ENCODE results near the gene ZNF564. TPM values are rescaled to one million over a fixed set of nuclear protein-coding genes. Genes with fewer than 3 reads are reported as not detected.

Gene ZNF564
- polyA plus RNA-seq, 3 donors, result 1.0 to 8.4 (median 8.4) TPM

- Histone ChIP-seq H3K36me3 (replicated peaks in 1 of 2; ENCODE audit: control insufficient read depth in 1 of 2, insufficient read depth in 2 of 2, low read length in 2 of 2) (peaks cover 0 to 68% of the 10 kb centered on the region in 2 donors), H3K4me1 (ENCODE audit: control insufficient read depth in 1 of 2, insufficient read depth in 2 of 2, low read length in 2 of 2) (peaks cover 9 to 22% of the 10 kb centered on the region in 2 donors), H3K27ac (ENCODE audit: low read depth in 1 of 2, low read length in 2 of 2) (no peak overlapping the region), H3K9me3 (replicated peaks in 1 of 2; ENCODE audit: control insufficient read depth in 1 of 2, insufficient read depth in 1 of 2, low read length in 2 of 2) (peaks cover 47 to 59% of the 10 kb centered on the region in 2 donors), H3K4me2 (replicated peaks; ENCODE audit: extremely low read depth, low read length, poor library complexity, severe bottlenecking) (no peak overlapping the region), H3K4me3 (replicated peaks in 1 of 3; ENCODE audit: low read depth in 2 of 3, low read length in 3 of 3) (no peak overlapping the region), H3K79me2 (ENCODE audit: insufficient read depth, low read length) (peaks cover 92% of the 10 kb centered on the region), H3K27me3 (ENCODE audit: control insufficient read depth in 2 of 2, insufficient read depth in 2 of 2, low read length in 2 of 2) (no peaks in the 10 kb centered on the region), H4K20me1 (ENCODE audit: insufficient read depth, low read length) (peaks cover 15% of the 10 kb centered on the region), H2AFZ (ENCODE audit: insufficient read depth, low read depth, low read length, poor library complexity, severe bottlenecking) (no peak overlapping the region), H3K9ac (ENCODE audit: insufficient read depth, low read length, poor library complexity, severe bottlenecking) (no peak overlapping the region)
- Mint-ChIP-seq H3K36me3 (peaks cover 42 to 65% of the 10 kb centered on the region in 2 donors), H3K9me3 (peaks cover 36 to 64% (median 50%) of the 10 kb centered on the region in 7 donors), H3K27ac (peak overlapping the region in 1 of 7 donors; percentile 44), H3K4me3 (no peak overlapping the region), H3K27me3 (ENCODE audit: low read depth in 3 of 3) (peaks cover 0 to 5% (median 0%) of the 10 kb centered on the region in 3 donors), H3K4me1 (peaks cover 31% of the 10 kb centered on the region)
- no peak for DNase-seq
- intact Hi-C loops (cut with micrococcal nuclease), result no loop called here
- TF ChIP-seq, protein P1, sequence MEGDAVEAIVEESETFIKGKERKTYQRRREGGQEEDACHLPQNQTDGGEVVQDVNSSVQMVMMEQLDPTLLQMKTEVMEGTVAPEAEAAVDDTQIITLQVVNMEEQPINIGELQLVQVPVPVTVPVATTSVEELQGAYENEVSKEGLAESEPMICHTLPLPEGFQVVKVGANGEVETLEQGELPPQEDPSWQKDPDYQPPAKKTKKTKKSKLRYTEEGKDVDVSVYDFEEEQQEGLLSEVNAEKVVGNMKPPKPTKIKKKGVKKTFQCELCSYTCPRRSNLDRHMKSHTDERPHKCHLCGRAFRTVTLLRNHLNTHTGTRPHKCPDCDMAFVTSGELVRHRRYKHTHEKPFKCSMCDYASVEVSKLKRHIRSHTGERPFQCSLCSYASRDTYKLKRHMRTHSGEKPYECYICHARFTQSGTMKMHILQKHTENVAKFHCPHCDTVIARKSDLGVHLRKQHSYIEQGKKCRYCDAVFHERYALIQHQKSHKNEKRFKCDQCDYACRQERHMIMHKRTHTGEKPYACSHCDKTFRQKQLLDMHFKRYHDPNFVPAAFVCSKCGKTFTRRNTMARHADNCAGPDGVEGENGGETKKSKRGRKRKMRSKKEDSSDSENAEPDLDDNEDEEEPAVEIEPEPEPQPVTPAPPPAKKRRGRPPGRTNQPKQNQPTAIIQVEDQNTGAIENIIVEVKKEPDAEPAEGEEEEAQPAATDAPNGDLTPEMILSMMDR (IDR thresholded peaks at IDR 0.05), result no peak
- no CpG with 5 or more reads among the region's 2 CpGs for WGBS (ENCODE audit: insufficient coverage)
Measured at GRCh38 chr19:12546903-12547302, 4.4 kb downstream of the ZNF564 start.

DNA sequence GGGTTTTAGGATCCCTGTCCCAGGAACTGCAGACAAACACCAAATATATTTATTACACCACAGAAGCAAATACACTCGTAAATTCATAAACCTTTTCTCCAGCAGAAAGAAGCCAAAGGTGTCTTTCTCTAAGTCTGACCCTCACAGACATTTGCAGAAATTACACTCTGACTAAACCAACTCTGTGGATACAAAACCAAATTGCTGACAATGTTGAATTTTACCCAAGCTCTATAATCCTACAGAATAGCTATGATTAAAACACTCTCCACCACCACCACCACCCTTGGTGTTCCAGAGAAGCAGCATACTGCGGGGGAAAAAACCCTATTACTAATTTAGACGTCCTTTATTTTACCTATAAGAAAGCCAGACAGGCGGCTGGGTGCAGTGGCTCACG is 5.2 kb downstream of the ZNF564 start:
- peaks cover 36 to 72% (median 58%) of the 10 kb centered on the region in 7 donors for H3K9me3 Mint-ChIP-seq
- TF ChIP-seq, protein P1 (IDR thresholded peaks at IDR 0.05), result no peak
- peaks cover 9 to 22% of the 10 kb centered on the region in 2 donors for H3K4me1 ChIP-seq (ENCODE audit: control insufficient read depth in 1 of 2, insufficient read depth in 2 of 2, low read length in 2 of 2)
- H3K9ac ChIP-seq (ENCODE audit: insufficient read depth, low read length, poor library complexity, severe bottlenecking), result no peak overlapping the region
- no peaks in the 10 kb centered on the region for H3K27me3 ChIP-seq (ENCODE audit: control insufficient read depth in 2 of 2, insufficient read depth in 2 of 2, low read length in 2 of 2)
- H3K4me1 Mint-ChIP-seq, result peaks cover 31% of the 10 kb centered on the region
- WGBS (ENCODE audit: insufficient coverage), result 98% methylated on average over 5 of the region's 5 CpGs
- no peak overlapping the region for H3K4me2 ChIP-seq (replicated peaks; ENCODE audit: extremely low read depth, low read length, poor library complexity, severe bottlenecking)
- H3K36me3 ChIP-seq (replicated peaks in 1 of 2; ENCODE audit: control insufficient read depth in 1 of 2, insufficient read depth in 2 of 2, low read length in 2 of 2), result peaks cover 3 to 76% of the 10 kb centered on the region in 2 donors
- no peak overlapping the region for H3K27ac Mint-ChIP-seq
- H3K4me3 Mint-ChIP-seq, result no peak overlapping the region
- H3K9me3 ChIP-seq (replicated peaks in 1 of 2; ENCODE audit: control insufficient read depth in 1 of 2, insufficient read depth in 1 of 2, low read length in 2 of 2), result peaks cover 54 to 67% of the 10 kb centered on the region in 2 donors
- DNase-seq, result no peak
- no peak overlapping the region for H3K27ac ChIP-seq (ENCODE audit: low read depth in 1 of 2, low read length in 2 of 2)
- H2AFZ ChIP-seq (ENCODE audit: insufficient read depth, low read depth, low read length, poor library complexity, severe bottlenecking), result no peak overlapping the region
- peaks cover 98% of the 10 kb centered on the region for H3K79me2 ChIP-seq (ENCODE audit: insufficient read depth, low read length)
- H3K36me3 Mint-ChIP-seq, result peaks cover 44 to 71% of the 10 kb centered on the region in 2 donors
- H4K20me1 ChIP-seq (ENCODE audit: insufficient read depth, low read length), result peaks cover 15% of the 10 kb centered on the region
- peaks cover 0 to 5% (median 0%) of the 10 kb centered on the region in 3 donors for H3K27me3 Mint-ChIP-seq (ENCODE audit: low read depth in 3 of 3)
- intact Hi-C loops (cut with micrococcal nuclease), result no loop called here
- H3K4me3 ChIP-seq (replicated peaks in 1 of 3; ENCODE audit: low read depth in 2 of 3, low read length in 3 of 3), result no peak overlapping the region

All from CD14-positive monocyte (primary cell).